GM12878 (cell line): ENCODE measurements around the gene PCDH15. TPM values are rescaled to one million over a fixed set of nuclear protein-coding genes. Genes with fewer than 3 reads are reported as not detected.

Experiments used
- ATAC-seq: fragments of 200-7000 bp; cut with Tn5 transposase; 3 replicates; pipeline ENCODE4 v1.9.1; 2020; ENCODE audit warnings: mild to moderate bottlenecking, moderate library complexity
- BruUV-seq: library from RNA; stranded (reverse); fragments of 400-500 nt; replicated peaks from 2 replicates; lab custom pipeline; 2021; lab: Mats Ljungman, UMichigan
- CTCF ChIA-PET: fragments of 300-600 bp; sonication (Branson Sonifier 250); formaldehyde crosslinking; extraction: SDS; loops from one replicate; lab custom pipeline; 2021; ENCODE audit warnings: inconsistent platforms; lab: Yijun Ruan, JAX
- POLR2A ChIA-PET: fragments of 350-600 bp; formaldehyde crosslinking; extraction: SDS; loops from one replicate; lab custom pipeline; 2021; ENCODE audit warnings: inconsistent platforms; lab: Charles Lee
- RAD21 ChIA-PET: fragments of 300-600 bp; sonication (Branson Sonifier 250); formaldehyde crosslinking; loops from one replicate; lab custom pipeline; 2023; ENCODE audit warnings: antibody characterized with exemption; ENCODE audit not compliant: unreplicated experiment; lab: Charles Lee
- SMC1A ChIA-PET: fragments of 300-600 bp; sonication (Branson Sonifier 250); formaldehyde crosslinking; loops from one replicate; lab custom pipeline; 2023; ENCODE audit not compliant: unreplicated experiment, uncharacterized antibody; lab: Charles Lee
- DNase-seq: peaks from one replicate; pipeline ENCODE4 v3.0.0-alpha.2; 2011; ENCODE audit warnings: low read depth, low spot score
- FAIRE-seq: peaks from 3 replicates; lab custom pipeline; 2011; peaks lifted over from hg19 to GRCh38; lab: Jason Lieb, UNC
- H2AFZ ChIP-seq: 2 replicates; pipeline ENCODE4 v1.6.0; 2011; ENCODE audit warnings: low read depth, low read length, control low read depth; ENCODE audit not compliant: control insufficient read depth
- H3K27ac ChIP-seq: 2 replicates; pipeline ENCODE4 v1.5.1; 2011; ENCODE audit warnings: control low read depth; ENCODE audit not compliant: control insufficient read depth, insufficient read depth
- H3K27me3 ChIP-seq, 2 experiments: replicated peaks in 1 of 2; 2 replicates each; pipeline versions ENCODE4 v1.6.0 to v1.6.1; 2011; ENCODE audit warnings: low read length in 1 of 2; ENCODE audit not compliant: control insufficient read depth in 2 of 2, insufficient read depth in 2 of 2
- H3K36me3 ChIP-seq, 2 experiments: 2 replicates each; pipeline ENCODE4 v1.5.1; 2011; ENCODE audit warnings: low read length in 1 of 2; ENCODE audit not compliant: control insufficient read depth in 2 of 2, insufficient read depth in 2 of 2
- H3K4me1 ChIP-seq: 2 replicates; pipeline ENCODE4 v1.6.1; 2011; ENCODE audit warnings: mild to moderate bottlenecking, low read length, moderate library complexity, mixed read lengths; ENCODE audit not compliant: control insufficient read depth, insufficient read depth
- H3K4me2 ChIP-seq: 2 replicates; pipeline ENCODE4 v1.6.0; 2011; ENCODE audit warnings: control low read depth; ENCODE audit not compliant: control insufficient read depth, insufficient read depth
- H3K4me3 ChIP-seq: fragments of 200-600 bp; sonication (generic); 2 replicates; pipeline ENCODE4 v1.5.1; 2016
- H3K79me2 ChIP-seq: 2 replicates; pipeline ENCODE4 v1.6.0; 2011; ENCODE audit warnings: low read length; ENCODE audit not compliant: control insufficient read depth, insufficient read depth
- H3K9ac ChIP-seq: 2 replicates; pipeline ENCODE4 v1.8.0; 2011; ENCODE audit warnings: low read length, control low read depth, mixed read lengths; ENCODE audit not compliant: control insufficient read depth, insufficient read depth
- H3K9me3 ChIP-seq: replicated peaks from 3 replicates; pipeline ENCODE4 v1.5.1; 2011; ENCODE audit warnings: mild to moderate bottlenecking, low read length; ENCODE audit not compliant: control insufficient read depth, insufficient read depth
- H4K20me1 ChIP-seq: 2 replicates; pipeline ENCODE4 v1.6.0; 2011; ENCODE audit not compliant: control insufficient read depth, insufficient read depth
- DPF2 ChIP-seq: fragments of 450-650 bp; IDR thresholded peaks from 2 replicates; pipeline ENCODE4 v1.6.1; 2017; ENCODE audit warnings: mild to moderate bottlenecking
- EP300 ChIP-seq, 2 experiments: fragments of 150-350 bp in 1 of 2; IDR thresholded peaks; 2 replicates each; pipeline ENCODE4 v1.6.1; 2011 to 2012; ENCODE audit warnings: low read depth in 2 of 2, low read length in 2 of 2, borderline replicate concordance in 1 of 2, improper control_type of control experiment in 1 of 2, inconsistent platforms in 1 of 2; ENCODE audit not compliant: control insufficient read depth in 1 of 2
- PML ChIP-seq: IDR thresholded peaks from 2 replicates; pipeline ENCODE4 v1.6.1; 2012; ENCODE audit warnings: low read length, inconsistent platforms
- WGBS: methylation state at CpG from one replicate; pipeline ENCODE4 v1.1.6; 2016; ENCODE audit warnings: low lambda C conversion rate; ENCODE audit not compliant: insufficient replicate concordance, insufficient coverage; ENCODE audit errors: missing lambda C conversion rate; 5-methylcytosine and 5-hydroxymethylcytosine counted together
- in situ Hi-C: fragments of 300-500 bp; cut with MboI; formaldehyde crosslinking; loops from 9 replicates; pipeline ENCODE4 v1.14.3; 2018; ENCODE audit warnings: mixed read lengths
- intact Hi-C: fragments of 100-400 bp; cut with micrococcal nuclease; formaldehyde crosslinking; loops from one replicate; pipeline ENCODE4 v1.14.2; 2022; ENCODE audit not compliant: unreplicated experiment
- polyA plus RNA-seq, 11 experiments: library from polyadenylated mRNA; depleted of rRNA in 4 of 11; unstranded in 6 of 11; stranded (reverse) in 5 of 11; fragments of >200 nt; fragmentation: Nextera tagmentation in 4 of 11; fragmentation: Illumina TruSeq in 1 of 11; extraction: Ambion mirVana in 4 of 11; extraction: Trizol in 1 of 11; gene quantifications; 1 replicate in 1 of 11; 2 replicates in 10 of 11; pipeline versions ENCODE4 v1.2.1 to v1.2.3, GENCODE V29; 2011 to 2016; ENCODE audit warnings: inconsistent platforms in 2 of 11, missing spikeins in 2 of 11, low read depth in 1 of 11
- total RNA-seq, 4 experiments: library from RNA; depleted of rRNA in 3 of 4; stranded (reverse); fragments of >200 nt in 3 of 4; fragmentation: Illumina TruSeq in 1 of 4; extraction: Trizol in 1 of 4; gene quantifications; 2 replicates each; pipeline versions ENCODE4 v1.2.1 to v1.2.3, GENCODE V29; 2013 to 2021
- TF ChIP-seq, protein P1 (sequence below): fragments of 450-650 bp; IDR thresholded peaks from 2 replicates; pipeline ENCODE4 v1.6.1; 2017; ENCODE audit warnings: mild to moderate bottlenecking, moderate library complexity

Gene PCDH15
- total and polyA plus RNA-seq, 10 of the 15 experiments (the other 5 are each of a cell fraction or from before 2014, with no cell fraction given), result 0.03 to 0.52 (median 0.07) TPM; not detected in 6

- TF ChIP-seq, protein P1, sequence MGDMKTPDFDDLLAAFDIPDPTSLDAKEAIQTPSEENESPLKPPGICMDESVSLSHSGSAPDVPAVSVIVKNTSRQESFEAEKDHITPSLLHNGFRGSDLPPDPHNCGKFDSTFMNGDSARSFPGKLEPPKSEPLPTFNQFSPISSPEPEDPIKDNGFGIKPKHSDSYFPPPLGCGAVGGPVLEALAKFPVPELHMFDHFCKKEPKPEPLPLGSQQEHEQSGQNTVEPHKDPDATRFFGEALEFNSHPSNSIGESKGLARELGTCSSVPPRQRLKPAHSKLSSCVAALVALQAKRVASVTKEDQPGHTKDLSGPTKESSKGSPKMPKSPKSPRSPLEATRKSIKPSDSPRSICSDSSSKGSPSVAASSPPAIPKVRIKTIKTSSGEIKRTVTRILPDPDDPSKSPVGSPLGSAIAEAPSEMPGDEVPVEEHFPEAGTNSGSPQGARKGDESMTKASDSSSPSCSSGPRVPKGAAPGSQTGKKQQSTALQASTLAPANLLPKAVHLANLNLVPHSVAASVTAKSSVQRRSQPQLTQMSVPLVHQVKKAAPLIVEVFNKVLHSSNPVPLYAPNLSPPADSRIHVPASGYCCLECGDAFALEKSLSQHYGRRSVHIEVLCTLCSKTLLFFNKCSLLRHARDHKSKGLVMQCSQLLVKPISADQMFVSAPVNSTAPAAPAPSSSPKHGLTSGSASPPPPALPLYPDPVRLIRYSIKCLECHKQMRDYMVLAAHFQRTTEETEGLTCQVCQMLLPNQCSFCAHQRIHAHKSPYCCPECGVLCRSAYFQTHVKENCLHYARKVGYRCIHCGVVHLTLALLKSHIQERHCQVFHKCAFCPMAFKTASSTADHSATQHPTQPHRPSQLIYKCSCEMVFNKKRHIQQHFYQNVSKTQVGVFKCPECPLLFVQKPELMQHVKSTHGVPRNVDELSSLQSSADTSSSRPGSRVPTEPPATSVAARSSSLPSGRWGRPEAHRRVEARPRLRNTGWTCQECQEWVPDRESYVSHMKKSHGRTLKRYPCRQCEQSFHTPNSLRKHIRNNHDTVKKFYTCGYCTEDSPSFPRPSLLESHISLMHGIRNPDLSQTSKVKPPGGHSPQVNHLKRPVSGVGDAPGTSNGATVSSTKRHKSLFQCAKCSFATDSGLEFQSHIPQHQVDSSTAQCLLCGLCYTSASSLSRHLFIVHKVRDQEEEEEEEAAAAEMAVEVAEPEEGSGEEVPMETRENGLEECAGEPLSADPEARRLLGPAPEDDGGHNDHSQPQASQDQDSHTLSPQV, result no peak
- TF ChIP-seq DPF2, result no peak
Observed at GRCh38 chr10:54454271-54454670, 346.8 kb downstream of the PCDH15 start (continued).

DNA sequence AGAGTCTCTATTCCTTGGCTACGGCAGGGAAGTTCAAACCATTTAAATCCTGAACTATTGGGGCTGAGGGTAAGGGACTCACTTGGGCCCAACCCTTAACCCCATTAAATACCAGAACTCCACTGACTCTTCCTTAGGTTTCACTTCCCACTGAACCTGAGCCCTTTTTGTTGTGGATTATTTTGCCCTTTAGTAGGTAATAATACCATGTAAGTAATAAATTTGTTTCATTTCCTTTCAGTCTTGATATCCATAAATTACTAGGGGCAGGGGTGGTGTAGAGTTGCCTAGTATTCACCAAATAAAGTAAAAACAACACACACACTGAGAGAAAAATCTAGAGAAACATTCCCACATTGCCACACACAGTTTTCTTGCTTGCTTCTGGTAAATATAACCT is 352.0 kb downstream of the PCDH15 start:
- DNase-seq, result no peak
- ChIA-PET SMC1A (no interaction called here), RAD21 (no interaction called here), POLR2A (no interaction called here), CTCF (no interaction called here)
- no peaks in the 10 kb centered on the region for H3K4me1 ChIP-seq
- no peak for TF ChIP-seq EP300 (IDR thresholded peaks at IDR 0.05; ENCODE audit: borderline replicate concordance in 1 of 2, control insufficient read depth in 1 of 2, low read depth in 2 of 2, low read length in 2 of 2)
- no peak for TF ChIP-seq PML
- H2AFZ ChIP-seq, result no peak overlapping the region
- no peak overlapping the region for H3K4me3 ChIP-seq
- H4K20me1 ChIP-seq, result no peaks in the 10 kb centered on the region
- no peaks in the 10 kb centered on the region for H3K9me3 ChIP-seq
- no peak overlapping the region for H3K27ac ChIP-seq
- BruUV-seq, result no TSS peak
- H3K36me3 ChIP-seq, result no peaks in the 10 kb centered on the region
- no peak for FAIRE-seq
- no peak overlapping the region for H3K4me2 ChIP-seq
- no peak for ATAC-seq
- 0% methylated on average over 1 of the region's 1 CpG for WGBS
- no peaks in the 10 kb centered on the region for H3K27me3 ChIP-seq
- in situ Hi-C loops (no loop called here), intact Hi-C loops (no loop called here)
- H3K79me2 ChIP-seq, result no peaks in the 10 kb centered on the region
- no peak overlapping the region for H3K9ac ChIP-seq
